NCI-H446 treated with DMSO at 0.1 percent for 48 hours (cell line): Measurements from ENCODE around the gene PKHD1.
"Not testable (repeated sequence)": the region's sequence is repeated elsewhere in the genome, so short reads cannot be mapped to it uniquely, and the experiment has no call there.

Source experiments
- DNase-seq: peaks from one replicate; lab custom pipeline; 2025; lab: John Stamatoyannopoulos, UW

The PKHD1 gene

DNA sequence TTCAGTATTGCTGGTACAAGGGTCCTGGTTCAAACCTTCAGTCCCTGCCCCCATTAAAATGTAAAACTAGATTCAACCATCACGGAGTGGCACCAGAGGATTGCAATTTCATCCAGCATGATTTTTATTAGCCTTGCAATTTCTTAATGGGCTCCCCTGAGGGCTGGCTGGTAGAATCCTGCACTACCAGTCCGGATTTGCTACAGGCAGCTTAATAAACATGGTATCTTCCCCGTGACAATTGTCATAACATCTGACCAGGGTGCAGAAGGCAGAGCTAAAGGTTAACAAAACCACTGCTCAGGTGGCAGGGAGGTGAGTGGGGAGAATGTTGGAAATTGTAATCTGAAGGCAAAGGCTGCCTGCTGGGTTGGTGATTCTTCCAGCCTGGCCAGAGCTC, 94.5 kb downstream of the PKHD1 start:
- no peak for DNase-seq

DNA sequence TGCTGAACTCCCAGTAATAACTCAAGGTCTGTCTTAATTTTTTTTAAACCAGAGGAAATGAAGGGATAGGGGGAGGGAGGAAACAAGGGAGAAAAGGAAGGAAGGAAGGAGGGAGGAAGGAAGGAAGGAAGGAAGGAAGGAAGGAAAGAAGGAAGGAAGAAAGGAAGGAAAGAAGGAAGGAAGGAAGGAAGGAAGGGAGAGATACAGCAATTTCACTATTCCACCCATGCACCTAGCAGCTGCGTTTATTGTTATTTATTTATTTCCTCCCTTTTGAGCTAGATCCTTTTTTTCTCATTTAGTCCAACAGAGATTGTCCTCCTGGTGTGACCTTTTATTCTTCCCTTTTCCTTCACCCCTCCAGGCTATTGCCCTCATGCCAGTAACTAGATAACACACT, 97.6 kb downstream of the PKHD1 start:
- no peak for DNase-seq

DNA sequence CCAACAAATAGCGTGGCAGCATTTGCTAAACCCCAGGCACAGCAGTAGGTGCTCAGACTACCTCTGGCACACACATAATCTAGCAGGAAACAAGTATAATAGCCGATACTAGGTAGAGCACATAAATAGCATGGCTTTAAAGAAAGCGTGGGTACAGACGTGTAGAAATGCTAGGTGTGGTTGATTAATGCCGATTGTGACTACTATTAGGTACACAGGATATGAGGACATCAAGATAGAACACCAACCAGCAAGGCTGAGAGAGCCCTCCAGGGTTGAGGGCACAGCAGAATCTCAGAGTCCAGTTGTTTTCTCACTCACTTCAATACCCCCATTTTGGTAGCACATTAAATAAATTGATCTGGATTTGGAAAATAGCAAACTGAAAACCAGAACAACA, 100.5 kb downstream of the PKHD1 start:
- no peak for DNase-seq

DNA sequence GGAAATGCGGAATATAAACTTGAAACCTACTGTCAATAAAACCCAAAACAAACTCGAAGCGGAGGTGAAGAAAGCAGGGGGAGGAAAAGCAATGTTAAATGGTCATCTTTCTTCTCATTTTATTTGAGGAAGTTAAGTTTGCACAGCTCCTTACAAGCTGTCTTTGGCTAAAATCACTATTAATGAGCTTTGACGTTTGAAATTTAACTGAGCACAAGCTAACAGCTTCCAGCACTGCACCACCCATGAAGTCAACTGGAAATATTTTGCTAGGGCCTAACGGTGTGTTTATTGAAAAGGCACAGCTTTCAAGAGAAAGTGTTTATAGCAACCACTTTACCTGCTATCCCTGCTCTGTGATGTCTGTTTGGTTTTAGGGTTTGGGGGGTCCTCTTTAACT, 103.8 kb downstream of the PKHD1 start:
- DNase-seq = no peak

DNA sequence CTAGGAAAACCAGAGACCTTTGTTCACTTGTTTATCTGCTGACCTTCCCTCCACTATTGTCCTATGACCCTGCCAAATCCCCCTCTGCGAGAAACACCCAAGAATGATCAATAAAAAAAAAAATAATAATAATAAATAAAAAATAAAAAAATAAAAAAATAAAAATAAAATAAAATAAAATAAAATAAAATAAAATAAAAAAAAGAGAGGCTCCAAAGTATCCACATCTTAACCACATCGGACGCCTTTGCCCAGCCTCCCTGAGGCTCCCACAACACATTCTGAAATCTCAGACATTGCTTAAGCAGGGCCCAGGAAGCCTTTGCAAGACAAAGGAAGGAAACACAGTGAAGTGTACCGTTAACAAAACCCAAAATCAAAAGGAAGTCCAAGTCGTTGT, 104.7 kb downstream of the PKHD1 start:
- not testable (repeated sequence) for DNase-seq

DNA sequence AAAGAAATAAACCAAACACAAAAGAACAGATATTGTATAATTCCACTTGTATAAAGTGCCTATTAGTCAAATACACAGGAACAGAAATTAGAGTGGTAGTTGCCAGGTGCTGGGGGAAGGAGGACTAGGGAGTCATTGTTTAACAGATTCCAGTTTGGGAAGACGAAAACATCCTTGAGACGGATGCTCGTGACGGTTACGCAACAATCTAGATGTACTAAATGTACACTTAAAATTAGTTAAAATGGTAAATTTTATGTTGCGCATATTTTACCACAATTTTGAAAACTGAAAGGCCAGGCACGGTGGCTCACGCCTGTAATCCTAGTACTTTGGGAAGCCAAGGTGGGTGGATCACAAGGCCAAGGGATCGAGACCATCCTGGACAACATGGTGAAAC, 111.0 kb downstream of the PKHD1 start:
- DNase-seq = no peak

DNA sequence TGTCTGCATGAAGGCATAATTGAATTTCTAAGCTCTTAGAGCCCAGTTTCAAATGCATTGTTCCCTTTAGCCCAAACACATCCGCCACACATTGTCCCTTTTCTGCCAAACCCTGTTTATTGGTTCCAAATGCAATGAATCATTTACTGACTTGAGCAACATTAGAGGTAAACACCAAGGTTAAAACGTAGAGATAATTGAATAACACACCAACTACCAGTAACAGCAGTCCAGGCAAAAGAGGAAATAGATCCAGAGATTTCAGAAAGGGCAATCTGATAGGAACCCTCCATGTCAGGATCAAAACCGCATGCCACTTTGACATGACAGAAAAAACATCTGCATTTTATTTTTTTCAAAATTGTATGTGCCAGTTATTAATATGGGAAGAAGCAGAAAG, 114.8 kb downstream of the PKHD1 start:
- no peak for DNase-seq

DNA sequence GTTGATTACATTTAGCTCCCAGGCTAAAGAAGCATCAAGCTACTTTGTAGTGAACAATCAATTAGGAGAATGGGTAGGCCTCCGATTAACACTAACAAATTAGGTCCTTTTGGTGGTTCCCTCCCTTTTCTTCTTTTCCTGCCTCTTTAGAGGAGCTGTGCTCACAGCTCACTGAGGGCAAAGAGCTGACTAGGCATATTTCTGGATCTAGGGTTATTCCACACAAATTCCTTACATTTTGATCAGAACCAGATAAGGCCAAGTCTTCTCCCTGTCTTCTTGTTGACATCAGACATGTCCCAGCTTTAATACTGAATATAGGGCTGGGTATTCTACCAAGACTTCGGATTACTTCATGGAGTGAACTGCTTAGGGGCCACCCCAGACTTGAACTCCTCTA, 119.1 kb downstream of the PKHD1 start:
- no peak for DNase-seq

DNA sequence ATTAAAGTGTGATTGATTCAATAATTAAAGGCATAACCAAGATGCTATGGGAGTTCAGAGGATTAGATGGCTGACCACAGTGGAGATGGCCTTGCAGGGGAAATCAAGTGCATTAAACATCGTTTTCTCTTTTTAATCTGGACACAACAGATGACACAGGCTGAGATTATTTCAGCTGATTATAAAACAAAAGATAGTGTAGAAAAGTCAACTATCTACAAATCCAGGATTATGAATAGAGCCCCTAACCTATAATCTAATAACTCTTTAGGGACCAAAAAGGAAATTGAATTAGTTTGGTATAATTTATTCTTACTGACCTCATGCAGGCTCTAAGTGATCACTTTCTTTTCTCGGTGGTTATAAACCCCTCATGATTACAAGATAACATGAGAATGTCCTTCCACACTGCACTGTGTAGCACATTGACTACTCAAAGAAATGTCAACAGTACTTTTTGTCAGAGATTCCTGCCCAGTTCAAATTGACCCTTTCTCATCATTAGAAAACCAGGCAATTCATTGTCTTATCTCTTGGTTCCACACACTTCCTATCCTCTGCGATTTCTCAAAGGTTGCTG, 122.1 kb downstream of the PKHD1 start:
- no peak for DNase-seq

DNA sequence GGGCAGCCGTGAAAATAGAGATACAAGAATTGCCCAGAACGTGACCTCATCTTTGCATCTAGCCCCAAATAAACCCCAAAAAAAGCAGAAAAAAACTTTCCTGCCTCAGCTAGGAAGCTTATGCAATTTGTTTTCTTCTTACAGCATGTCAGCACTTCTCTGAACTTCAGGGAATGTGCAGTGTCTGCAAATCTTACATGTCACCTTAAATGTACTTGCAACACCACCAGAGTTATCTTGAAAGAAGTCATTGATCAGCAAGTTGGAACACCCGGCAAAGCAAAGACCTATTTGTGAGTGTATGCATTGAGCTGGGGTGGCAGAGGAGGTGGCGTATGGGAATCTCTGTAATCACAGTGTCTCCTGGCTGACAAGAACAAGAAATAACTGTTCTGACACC, 123.4 kb downstream of the PKHD1 start:
- no peak for DNase-seq

DNA sequence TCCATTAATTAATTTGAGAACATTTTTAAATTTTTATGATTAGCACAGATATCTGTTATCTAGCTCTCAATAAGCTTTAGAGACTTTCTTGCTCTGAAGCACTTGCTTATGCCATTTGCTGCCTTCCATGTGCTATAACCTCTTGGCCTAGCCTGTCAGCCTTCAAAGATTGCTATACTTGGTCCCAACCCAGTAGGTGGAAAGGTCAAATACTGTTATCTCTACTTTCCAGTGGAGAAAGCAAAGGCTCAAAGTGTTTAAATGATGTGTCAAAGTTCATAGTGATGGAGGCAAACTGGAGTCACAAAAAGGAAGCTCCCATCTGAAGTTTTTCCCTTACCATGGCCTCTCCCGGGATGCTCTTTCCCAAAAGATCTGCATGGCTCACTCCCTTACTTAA, 125.1 kb downstream of the PKHD1 start:
- no peak for DNase-seq

DNA sequence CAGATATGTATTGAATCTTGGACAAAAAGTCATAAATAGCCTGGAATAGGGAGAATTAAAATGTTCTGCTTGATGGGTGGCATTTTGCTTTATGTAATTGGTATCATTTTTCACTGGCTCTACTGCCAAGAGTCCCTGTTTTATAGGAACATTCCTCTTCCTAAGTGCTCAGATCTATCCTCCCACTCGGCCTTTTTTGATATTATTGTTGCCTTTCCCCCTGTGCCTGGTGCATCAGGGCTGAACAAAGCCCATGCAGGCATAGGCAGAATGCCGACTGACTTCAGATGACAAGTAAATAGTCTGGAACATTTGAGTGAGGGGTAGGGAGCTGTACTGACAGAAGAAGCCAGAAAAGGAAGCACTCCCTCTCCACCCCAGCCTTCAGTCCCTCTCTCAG, 127.0 kb downstream of the PKHD1 start:
- DNase-seq = no peak

DNA sequence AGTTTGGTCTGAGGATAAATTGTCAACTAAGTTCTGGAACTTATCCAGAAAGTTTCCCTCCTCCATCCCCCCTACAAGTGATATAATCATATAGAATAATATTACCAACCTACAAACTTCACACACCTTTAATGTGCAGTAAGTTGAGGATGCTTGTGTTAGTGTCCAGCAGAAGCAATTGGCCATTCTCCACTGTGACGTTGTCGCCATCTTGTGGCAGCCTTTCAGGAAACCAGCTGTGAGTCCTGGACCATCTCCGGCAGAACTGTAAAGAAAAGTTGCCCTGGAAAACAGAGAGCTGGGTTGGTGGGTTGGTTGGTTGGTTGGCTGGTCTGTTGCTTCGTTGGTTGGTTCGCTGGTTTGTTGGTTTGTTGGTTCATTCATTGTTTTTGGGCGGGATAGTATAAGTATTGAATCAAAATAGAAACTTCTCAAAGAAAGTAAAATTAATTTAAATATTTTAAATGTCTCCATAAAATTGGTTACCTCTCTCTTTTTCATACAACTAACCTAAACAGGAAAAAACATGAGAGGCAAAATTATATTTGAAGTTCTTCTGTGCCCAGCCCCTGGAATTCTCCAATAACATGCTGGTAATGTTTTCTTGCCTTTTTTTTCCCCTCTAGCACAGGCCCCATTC, 127.5 kb downstream of the PKHD1 start:
- peak; percentile 12 for DNase-seq

DNA sequence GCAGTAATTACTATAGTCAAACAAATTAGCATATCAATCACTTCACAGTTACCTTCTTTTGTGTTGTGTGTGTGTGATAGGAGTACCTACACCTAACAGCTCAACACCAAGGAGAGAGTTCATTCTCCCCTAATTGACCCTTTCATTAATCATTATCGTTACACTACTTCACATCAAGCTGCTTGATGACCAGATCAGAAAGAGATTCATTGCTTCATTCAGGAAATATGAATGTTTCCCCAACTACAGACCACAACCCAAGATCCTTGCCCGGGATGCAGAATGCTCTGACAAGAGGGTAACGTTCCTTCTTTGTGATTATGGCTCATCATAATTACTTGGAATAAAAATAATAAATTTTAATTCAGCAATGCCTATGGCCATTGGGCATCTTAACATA, 132.7 kb downstream of the PKHD1 start:
- DNase-seq = no peak

DNA sequence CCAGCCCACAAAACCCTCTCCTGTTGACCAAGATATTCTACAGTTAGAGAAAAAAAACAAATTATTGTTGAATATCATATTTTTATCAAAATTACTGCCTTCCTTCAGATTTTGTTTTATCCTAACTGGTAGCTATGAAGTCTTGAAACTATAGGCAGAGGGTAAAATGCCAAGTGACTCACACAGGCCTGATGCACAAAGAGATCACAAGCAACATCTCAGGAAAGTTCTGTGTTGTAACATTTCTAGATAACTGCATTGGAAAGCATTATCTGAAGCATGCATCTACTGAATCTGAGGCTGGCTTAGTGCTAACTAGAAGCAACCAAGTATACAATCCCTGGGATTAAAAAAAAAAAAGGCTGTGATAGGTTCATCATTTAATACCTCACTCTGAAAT, 134.2 kb downstream of the PKHD1 start:
- DNase-seq = no peak

DNA sequence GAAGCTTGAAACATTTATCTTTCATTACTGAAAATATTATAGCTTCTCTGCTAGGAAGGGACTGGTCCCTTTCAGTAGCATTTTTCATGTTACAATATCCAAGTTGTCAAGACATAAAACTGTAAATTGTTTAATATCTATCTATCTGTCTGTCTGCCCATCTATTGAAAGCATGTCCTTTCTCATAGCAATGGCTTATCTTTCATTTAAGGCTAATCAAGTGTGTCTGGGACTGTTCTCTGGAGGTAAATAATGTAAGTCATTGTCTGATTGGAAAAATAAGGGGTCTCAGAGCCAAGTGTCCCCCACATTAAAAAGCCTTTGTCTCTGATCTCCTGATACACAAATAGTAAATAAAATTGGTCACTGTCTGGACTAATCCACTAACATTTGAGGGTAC, 135.5 kb downstream of the PKHD1 start:
- DNase-seq = no peak

DNA sequence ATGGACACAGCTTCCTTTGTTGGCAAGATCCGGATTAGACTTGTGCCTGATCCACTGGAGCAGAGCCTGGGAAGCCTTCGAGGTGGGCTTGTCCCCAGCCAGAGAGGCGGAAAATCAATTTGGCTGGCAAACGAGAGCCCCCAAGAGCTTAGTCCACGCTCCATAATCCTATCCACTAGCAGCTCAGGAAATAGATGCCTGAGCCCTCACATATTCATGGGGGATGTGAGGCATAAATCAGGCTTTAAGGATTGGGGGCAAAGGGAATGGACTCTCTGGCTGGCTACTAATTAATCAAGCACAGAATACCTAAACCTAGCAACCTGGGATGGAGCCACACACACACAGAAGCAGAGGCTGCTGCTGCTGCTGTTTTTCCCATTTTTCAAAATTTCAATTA, 137.9 kb downstream of the PKHD1 start:
- DNase-seq = no peak

DNA sequence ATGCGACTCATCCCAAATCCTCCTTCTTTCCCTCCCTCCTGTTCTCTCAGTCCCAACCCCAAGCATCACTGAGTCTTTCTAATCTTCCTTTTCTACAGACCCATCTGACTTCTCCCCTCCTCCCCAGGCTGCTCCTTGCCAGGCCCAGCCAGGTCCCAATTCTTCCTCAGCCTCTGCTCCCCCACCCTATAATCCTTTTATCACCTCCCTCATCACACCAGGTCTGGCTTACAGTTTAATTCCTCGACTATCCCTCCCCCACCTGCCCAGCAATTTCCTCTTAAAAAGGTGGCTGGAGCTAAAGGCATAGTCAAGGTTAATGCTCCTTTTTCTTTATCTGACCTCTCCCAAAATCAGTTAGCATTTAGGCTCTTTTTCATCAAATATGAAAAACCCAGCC, 147.7 kb downstream of the PKHD1 start:
- DNase-seq = not testable (repeated sequence)

DNA sequence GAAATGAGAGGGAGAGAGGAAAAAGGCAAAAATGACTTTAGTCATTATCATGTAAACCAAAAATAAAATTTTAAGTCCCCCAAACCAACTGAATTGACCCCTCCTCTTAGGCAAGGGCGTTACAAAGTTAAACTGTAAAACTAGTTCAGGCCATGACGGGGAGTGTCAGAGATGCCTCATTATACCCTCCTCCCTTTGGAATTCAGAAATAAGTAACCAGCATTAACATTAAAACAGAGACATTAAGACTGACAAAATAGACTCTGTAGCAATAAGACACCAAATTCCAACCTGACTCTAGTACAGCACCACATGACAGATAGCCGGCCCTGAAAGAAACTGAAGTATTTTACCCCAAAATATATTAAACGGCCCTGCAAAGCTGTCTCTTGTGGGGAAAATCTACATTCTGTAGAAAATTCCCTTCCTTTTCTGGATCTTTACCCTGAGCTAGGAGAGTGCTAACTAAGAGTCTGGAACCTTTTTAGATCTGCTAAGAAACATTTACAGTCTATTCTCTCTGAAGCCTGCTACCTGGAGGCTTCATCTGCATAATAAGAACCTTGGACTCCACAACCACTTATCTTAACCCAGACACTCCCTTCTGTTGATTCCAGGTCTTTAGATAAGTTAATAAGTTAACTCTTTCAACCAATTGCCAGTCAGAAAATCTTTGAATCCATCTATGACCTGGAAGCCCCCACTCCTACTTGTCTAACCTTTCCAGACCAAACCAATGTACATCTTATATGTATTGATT, 150.7 kb downstream of the PKHD1 start:
- DNase-seq = no peak

DNA sequence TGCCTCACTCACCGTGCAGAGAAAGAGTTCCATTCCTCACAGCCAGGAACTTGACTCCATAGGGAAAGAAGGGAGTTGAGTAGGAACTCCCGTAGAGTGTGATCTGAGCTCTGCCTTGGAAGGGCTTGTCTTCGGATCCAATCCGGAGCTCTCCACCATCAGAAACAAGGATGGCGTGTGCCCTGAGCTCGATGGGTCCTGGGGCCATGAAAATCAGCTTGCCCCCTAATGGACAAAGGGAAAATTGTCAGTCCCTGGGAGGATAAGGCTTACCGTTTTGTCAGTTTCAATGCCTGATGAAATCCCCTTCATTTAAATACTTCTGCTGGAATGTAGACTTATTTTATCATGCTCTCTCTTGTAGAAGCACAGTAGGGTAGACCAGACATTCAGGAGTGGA, 153.3 kb downstream of the PKHD1 start:
- no peak for DNase-seq

DNA sequence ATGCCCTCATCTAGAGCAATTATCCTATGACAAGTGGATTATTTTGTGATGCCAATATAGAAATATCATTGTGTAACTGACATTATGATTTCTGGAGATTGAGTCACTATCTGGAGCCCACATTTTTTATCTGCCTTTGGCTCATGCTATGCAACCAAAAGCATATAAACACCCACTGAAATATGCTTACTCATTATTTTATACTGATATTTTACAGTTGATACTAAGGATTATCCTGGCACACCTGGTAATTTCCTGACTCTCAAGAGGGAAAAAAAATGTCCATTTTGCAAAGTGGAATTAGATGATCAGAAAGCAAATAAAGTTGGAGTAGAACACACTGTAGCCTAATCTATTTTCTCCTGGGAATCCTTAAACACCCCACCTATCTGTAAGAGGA, 154.5 kb downstream of the PKHD1 start:
- no peak for DNase-seq

DNA sequence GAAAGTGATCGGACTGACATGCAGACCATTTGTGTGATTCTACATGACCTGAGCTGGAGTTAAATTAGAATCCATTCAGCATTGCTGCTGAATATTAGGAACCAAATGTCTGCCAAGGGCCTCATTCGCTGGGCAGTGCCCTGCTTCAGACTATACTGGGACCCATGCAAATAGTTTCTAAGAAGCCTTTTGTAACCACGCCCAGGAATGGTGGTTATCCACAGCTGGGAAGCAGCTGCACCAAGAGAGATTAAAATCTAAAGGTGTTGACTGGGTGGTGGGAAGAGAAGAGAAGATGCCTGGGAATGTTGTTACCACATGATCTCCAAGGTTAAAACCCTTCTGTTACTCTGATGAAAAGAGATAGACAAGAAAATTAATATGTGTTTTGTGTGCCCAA, 156.8 kb downstream of the PKHD1 start:
- no peak for DNase-seq

DNA sequence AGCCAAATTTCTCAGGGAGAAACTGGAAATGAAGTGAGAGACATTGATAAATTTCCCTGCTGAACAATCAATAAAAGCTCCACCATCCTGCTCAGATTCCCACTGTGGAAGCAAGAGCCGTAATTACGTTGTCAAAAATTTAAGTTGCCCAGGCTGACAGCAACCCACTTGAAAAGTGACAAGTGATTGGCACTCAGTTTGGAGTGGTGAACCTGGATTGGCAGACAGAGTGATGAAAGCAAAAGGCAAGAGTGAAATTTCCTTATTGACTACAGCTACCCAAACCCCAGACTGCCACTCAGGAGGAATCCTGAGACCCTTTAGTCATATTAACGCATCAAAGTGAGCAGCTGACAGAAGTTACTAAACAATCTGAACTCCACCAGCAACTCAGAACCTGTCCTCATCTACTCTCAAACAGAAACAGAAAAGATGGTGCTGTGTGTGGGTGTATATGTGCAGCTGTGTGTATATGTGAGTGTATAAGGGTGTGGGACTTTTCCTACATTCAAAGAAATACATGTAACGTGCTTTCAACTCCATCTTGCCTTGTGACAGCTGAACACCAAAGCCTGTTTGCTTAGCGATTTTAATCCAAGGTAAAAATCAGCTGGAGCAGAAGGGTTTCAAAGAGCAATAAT, 157.4 kb downstream of the PKHD1 start:
- DNase-seq = no peak
